ENCODE data around the gene FAM234B. TPM values are rescaled to one million over a fixed set of nuclear protein-coding genes. Genes with fewer than 3 reads are reported as not detected.

The FAM234B gene
- polyA plus RNA-seq, 1 of the 3 experiments (the other 2 are of a cell fraction): 3.7 TPM

DNA sequence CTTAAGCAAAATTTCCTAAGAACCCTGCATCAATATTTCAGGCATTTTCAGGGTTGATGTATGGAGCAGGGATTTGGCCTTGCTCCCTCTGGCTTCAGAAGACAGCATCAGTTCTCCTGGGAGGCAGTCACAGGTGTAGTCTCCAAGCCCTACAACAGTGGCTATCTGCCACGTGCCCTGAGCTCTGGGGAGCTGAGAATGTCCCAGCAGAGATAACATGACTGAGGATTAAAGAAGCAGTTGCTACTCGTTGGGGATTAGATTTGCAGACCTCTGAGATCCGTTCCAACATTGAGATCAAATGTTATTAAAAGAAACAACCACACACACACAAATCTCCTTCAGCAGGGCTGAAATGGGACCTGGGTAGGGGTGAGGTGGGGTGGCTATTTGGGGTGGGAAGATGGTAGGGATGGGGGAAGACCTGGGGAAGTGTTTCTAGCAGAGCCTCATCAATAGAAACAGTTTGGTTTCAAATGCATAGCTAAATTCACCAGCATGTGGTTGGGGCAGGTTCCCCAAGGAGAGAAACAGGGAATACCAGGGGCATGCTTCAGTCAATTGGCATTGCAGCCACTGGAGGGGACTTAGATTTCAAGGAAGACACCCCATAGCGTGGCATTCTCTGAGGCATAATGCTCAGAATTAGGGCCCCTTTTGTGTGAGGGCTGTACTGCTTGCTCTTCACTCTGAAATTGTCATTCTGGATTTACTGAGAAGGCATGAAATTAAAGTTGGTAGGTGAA, 15.2 kb upstream of the FAM234B start:
- no peaks in the 10 kb centered on the region for H3K9me3 ChIP-seq
- H2AFZ ChIP-seq (ENCODE audit: low read depth): no peak overlapping the region
- ChIA-PET CTCF (interaction anchor here (1.7 kb wide), 1 partner anchor 183 kb away, joined by 3 read pairs; no protein-coding TSS in a partner anchor), POLR2A (no interaction called here)
- H3F3A ChIP-seq (replicated peaks; ENCODE audit: insufficient read depth): no peaks in the 10 kb centered on the region
- no peaks in the 10 kb centered on the region for H4K20me1 ChIP-seq (ENCODE audit: insufficient read depth)
- H3K4me3 ChIP-seq (ENCODE audit: low read depth in 2 of 2, low read length in 1 of 2): no peak overlapping the region
- DNase-seq: no peak
- no peak overlapping the region for H3K27ac ChIP-seq (ENCODE audit: low read depth in 2 of 2, low read length in 1 of 2)
- H3K36me3 ChIP-seq (replicated peaks in 1 of 2; ENCODE audit: control insufficient read depth in 1 of 2, insufficient read depth in 2 of 2, low read length in 1 of 2): no peaks in the 10 kb centered on the region
- no peaks in the 10 kb centered on the region for H3K9me2 ChIP-seq
- H3K4me1 ChIP-seq (ENCODE audit: control insufficient read depth in 1 of 2, insufficient read depth in 2 of 2, low read depth in 1 of 2, low read length in 1 of 2): no peaks in the 10 kb centered on the region
- H3K79me2 ChIP-seq (ENCODE audit: insufficient read depth): no peaks in the 10 kb centered on the region
- no peak overlapping the region for H3K4me2 ChIP-seq
- TF ChIP-seq MEF2A (IDR thresholded peaks at IDR 0.05; ENCODE audit: borderline replicate concordance, low read depth) (no peak), GABPA (IDR thresholded peaks at IDR 0.05; ENCODE audit: low read depth) (no peak), FOXJ3 (CRISPR knock-in tag; IDR thresholded peaks at IDR 0.05) (no peak), MXI1 (IDR thresholded peaks at IDR 0.05; ENCODE audit: low read depth, low read length) (no peak), POLR2AphosphoS5 (IDR thresholded peaks at IDR 0.05; ENCODE audit: low read depth, low read length) (no peak), SMC3 (IDR thresholded peaks at IDR 0.05; ENCODE audit: low read depth, low read length) (no peak), TAF1 (IDR thresholded peaks at IDR 0.05; ENCODE audit: borderline replicate concordance, low read depth, low read length) (no peak), TCF12 (IDR thresholded peaks at IDR 0.05) (no peak), EZH2phosphoT487 (IDR thresholded peaks at IDR 0.05; ENCODE audit: borderline replicate concordance, low read depth) (no peak), EP300 (IDR thresholded peaks at IDR 0.05; ENCODE audit: borderline replicate concordance in 1 of 2, low read depth in 1 of 2, low read length in 1 of 2) (no peak), TEAD4 (IDR thresholded peaks at IDR 0.05; ENCODE audit: borderline replicate concordance, insufficient read depth) (no peak)
- TF ChIP-seq, protein P1, sequence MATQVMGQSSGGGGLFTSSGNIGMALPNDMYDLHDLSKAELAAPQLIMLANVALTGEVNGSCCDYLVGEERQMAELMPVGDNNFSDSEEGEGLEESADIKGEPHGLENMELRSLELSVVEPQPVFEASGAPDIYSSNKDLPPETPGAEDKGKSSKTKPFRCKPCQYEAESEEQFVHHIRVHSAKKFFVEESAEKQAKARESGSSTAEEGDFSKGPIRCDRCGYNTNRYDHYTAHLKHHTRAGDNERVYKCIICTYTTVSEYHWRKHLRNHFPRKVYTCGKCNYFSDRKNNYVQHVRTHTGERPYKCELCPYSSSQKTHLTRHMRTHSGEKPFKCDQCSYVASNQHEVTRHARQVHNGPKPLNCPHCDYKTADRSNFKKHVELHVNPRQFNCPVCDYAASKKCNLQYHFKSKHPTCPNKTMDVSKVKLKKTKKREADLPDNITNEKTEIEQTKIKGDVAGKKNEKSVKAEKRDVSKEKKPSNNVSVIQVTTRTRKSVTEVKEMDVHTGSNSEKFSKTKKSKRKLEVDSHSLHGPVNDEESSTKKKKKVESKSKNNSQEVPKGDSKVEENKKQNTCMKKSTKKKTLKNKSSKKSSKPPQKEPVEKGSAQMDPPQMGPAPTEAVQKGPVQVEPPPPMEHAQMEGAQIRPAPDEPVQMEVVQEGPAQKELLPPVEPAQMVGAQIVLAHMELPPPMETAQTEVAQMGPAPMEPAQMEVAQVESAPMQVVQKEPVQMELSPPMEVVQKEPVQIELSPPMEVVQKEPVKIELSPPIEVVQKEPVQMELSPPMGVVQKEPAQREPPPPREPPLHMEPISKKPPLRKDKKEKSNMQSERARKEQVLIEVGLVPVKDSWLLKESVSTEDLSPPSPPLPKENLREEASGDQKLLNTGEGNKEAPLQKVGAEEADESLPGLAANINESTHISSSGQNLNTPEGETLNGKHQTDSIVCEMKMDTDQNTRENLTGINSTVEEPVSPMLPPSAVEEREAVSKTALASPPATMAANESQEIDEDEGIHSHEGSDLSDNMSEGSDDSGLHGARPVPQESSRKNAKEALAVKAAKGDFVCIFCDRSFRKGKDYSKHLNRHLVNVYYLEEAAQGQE (IDR thresholded peaks at IDR 0.05; ENCODE audit: low read depth, low read length): no peak
- TF ChIP-seq, protein P2, sequence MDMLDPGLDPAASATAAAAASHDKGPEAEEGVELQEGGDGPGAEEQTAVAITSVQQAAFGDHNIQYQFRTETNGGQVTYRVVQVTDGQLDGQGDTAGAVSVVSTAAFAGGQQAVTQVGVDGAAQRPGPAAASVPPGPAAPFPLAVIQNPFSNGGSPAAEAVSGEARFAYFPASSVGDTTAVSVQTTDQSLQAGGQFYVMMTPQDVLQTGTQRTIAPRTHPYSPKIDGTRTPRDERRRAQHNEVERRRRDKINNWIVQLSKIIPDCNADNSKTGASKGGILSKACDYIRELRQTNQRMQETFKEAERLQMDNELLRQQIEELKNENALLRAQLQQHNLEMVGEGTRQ (IDR thresholded peaks at IDR 0.05; ENCODE audit: borderline replicate concordance, low read depth, low read length): no peak
- TF ChIP-seq, protein P3, sequence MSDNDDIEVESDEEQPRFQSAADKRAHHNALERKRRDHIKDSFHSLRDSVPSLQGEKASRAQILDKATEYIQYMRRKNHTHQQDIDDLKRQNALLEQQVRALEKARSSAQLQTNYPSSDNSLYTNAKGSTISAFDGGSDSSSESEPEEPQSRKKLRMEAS (IDR thresholded peaks at IDR 0.05; ENCODE audit: low read depth): no peak
- TF ChIP-seq, protein P4, sequence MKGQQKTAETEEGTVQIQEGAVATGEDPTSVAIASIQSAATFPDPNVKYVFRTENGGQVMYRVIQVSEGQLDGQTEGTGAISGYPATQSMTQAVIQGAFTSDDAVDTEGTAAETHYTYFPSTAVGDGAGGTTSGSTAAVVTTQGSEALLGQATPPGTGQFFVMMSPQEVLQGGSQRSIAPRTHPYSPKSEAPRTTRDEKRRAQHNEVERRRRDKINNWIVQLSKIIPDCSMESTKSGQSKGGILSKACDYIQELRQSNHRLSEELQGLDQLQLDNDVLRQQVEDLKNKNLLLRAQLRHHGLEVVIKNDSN (IDR thresholded peaks at IDR 0.05; ENCODE audit: borderline replicate concordance, low read depth): no peak
- TF ChIP-seq, protein P5, sequence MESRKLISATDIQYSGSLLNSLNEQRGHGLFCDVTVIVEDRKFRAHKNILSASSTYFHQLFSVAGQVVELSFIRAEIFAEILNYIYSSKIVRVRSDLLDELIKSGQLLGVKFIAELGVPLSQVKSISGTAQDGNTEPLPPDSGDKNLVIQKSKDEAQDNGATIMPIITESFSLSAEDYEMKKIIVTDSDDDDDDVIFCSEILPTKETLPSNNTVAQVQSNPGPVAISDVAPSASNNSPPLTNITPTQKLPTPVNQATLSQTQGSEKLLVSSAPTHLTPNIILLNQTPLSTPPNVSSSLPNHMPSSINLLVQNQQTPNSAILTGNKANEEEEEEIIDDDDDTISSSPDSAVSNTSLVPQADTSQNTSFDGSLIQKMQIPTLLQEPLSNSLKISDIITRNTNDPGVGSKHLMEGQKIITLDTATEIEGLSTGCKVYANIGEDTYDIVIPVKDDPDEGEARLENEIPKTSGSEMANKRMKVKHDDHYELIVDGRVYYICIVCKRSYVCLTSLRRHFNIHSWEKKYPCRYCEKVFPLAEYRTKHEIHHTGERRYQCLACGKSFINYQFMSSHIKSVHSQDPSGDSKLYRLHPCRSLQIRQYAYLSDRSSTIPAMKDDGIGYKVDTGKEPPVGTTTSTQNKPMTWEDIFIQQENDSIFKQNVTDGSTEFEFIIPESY (IDR thresholded peaks at IDR 0.05; ENCODE audit: borderline replicate concordance, low read depth): no peak
- TF ChIP-seq, protein P6, sequence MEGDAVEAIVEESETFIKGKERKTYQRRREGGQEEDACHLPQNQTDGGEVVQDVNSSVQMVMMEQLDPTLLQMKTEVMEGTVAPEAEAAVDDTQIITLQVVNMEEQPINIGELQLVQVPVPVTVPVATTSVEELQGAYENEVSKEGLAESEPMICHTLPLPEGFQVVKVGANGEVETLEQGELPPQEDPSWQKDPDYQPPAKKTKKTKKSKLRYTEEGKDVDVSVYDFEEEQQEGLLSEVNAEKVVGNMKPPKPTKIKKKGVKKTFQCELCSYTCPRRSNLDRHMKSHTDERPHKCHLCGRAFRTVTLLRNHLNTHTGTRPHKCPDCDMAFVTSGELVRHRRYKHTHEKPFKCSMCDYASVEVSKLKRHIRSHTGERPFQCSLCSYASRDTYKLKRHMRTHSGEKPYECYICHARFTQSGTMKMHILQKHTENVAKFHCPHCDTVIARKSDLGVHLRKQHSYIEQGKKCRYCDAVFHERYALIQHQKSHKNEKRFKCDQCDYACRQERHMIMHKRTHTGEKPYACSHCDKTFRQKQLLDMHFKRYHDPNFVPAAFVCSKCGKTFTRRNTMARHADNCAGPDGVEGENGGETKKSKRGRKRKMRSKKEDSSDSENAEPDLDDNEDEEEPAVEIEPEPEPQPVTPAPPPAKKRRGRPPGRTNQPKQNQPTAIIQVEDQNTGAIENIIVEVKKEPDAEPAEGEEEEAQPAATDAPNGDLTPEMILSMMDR (IDR thresholded peaks at IDR 0.05): no peak
- no peak overlapping the region for H3K9ac ChIP-seq
- 69% methylated on average over 4 of the region's 4 CpGs for WGBS (ENCODE audit: low lambda C conversion rate)
- no peaks in the 10 kb centered on the region; the same call in 1 of the 2 replicates for H3K27me3 ChIP-seq (ENCODE audit: insufficient read depth)

Data from SK-N-SH (cell line).